Esophagus (tissue), 2 donors: ENCODE results near the gene GIMAP1. TPM values are rescaled to one million over a fixed set of nuclear protein-coding genes. Genes with fewer than 3 reads are reported as not detected.

Experiments used
- H3K27ac ChIP-seq, 2 donors: one replicate each; pipeline ENCODE4 v1.5.1; 2013; ENCODE audit warnings: low read depth in 2 of 2, mild to moderate bottlenecking in 2 of 2, inconsistent platforms in 1 of 2, low read length in 1 of 2, moderate library complexity in 1 of 2
- H3K27me3 ChIP-seq, 2 donors: one replicate each; pipeline ENCODE4 v1.6.1; 2013; ENCODE audit warnings: low read length in 2 of 2, control low read depth in 1 of 2, mild to moderate bottlenecking in 1 of 2; ENCODE audit not compliant: insufficient read depth in 2 of 2, control insufficient read depth in 1 of 2
- H3K36me3 ChIP-seq, 2 donors: one replicate each; pipeline ENCODE4 v1.6.1; 2013; ENCODE audit warnings: low read length in 1 of 2; ENCODE audit not compliant: control insufficient read depth in 2 of 2, insufficient read depth in 2 of 2
- H3K4me1 ChIP-seq, 2 donors: one replicate each; pipeline ENCODE4 v1.6.1; 2013; ENCODE audit warnings: low read length in 1 of 2; ENCODE audit not compliant: control insufficient read depth in 2 of 2, insufficient read depth in 2 of 2
- H3K4me3 ChIP-seq, 2 donors: one replicate each; pipeline ENCODE4 v1.5.1; 2013; ENCODE audit warnings: low read length in 2 of 2, mild to moderate bottlenecking in 2 of 2, low read depth in 1 of 2, moderate library complexity in 1 of 2
- H3K9me3 ChIP-seq, 2 donors: one replicate each; pipeline ENCODE4 v1.6.1; 2013; ENCODE audit warnings: mild to moderate bottlenecking in 2 of 2, low read depth in 1 of 2, low read length in 1 of 2, moderate library complexity in 1 of 2; ENCODE audit not compliant: control insufficient read depth in 2 of 2, insufficient read depth in 1 of 2
- WGBS, 2 donors: extraction: QIAGEN DNeasy Blood & Tissue Kit; methylation state at CpG; one replicate each; pipeline ENCODE4 v1.1.7; 2013; 5-methylcytosine and 5-hydroxymethylcytosine counted together
- polyA plus RNA-seq, 2 donors: library from polyadenylated mRNA; stranded (reverse); fragments of 200-250 nt; gene quantifications; one replicate each; pipeline ENCODE4 v1.2.3, GENCODE V29; 2013
- donor health status: healthy with polysubstance abuse.
- donor health status: Bipolar disorder and iron deficiency.

The GIMAP1 gene
- polyA plus RNA-seq, 2 donors: 1.2 to 1.5 TPM

DNA sequence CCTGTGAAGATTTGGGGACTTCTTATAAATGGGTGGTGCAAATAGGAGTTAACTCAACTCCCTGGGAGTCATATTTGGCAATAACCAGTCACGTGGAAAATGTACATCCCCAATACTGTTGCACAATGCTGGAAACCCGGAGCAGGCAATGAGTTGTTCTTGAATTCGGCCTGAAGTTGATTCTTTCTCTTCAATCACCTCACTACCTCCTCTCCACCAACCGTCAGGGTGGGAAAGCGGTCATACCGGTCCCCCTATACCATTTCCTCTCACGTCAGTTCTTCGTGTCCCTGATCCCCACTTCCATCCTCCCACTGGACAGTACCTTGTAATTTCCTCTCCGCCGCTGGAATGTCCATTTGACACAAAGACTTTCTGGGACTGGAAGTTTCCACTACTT lies 23.6 kb downstream of the GIMAP1 start:
- H3K9me3 ChIP-seq: no peaks in the 10 kb centered on the region
- no peaks in the 10 kb centered on the region for H3K27me3 ChIP-seq
- peak overlapping the region in 1 of 2 donors; percentile 14 for H3K4me3 ChIP-seq
- peaks cover 0 to 3% of the 10 kb centered on the region in 2 donors for H3K4me1 ChIP-seq
- WGBS, 2 donors: 65 to 74% methylated on average over 10 of the region's 10 CpGs
- peaks cover 0 to 5% of the 10 kb centered on the region in 2 donors for H3K36me3 ChIP-seq
- H3K27ac ChIP-seq: no peak overlapping the region

DNA sequence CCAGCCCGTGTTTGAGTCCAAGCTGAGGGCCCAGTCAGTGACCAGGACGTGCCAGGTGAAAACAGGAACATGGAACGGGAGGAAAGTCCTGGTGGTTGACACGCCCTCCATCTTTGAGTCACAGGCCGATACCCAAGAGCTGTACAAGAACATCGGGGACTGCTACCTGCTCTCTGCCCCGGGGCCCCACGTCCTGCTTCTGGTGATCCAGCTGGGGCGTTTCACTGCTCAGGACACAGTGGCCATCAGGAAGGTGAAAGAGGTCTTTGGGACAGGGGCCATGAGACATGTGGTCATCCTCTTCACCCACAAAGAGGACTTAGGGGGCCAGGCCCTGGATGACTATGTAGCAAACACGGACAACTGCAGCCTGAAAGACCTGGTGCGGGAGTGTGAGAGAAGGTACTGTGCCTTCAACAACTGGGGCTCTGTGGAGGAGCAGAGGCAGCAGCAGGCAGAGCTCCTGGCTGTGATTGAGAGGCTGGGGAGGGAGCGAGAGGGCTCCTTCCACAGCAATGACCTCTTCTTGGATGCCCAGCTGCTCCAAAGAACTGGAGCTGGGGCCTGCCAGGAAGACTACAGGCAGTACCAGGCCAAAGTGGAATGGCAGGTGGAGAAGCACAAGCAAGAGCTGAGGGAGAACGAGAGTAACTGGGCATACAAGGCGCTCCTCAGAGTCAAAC lies 26.0 kb downstream of the GIMAP1 start:
- Histone ChIP-seq H3K36me3 (peaks cover 0 to 5% of the 10 kb centered on the region in 2 donors), H3K27me3 (no peaks in the 10 kb centered on the region), H3K9me3 (no peaks in the 10 kb centered on the region), H3K4me1 (peaks cover 0 to 3% of the 10 kb centered on the region in 2 donors), H3K27ac (no peak overlapping the region), H3K4me3 (no peak overlapping the region)
- 81% methylated on average over 14 of the region's 14 CpGs for WGBS, 2 donors

DNA sequence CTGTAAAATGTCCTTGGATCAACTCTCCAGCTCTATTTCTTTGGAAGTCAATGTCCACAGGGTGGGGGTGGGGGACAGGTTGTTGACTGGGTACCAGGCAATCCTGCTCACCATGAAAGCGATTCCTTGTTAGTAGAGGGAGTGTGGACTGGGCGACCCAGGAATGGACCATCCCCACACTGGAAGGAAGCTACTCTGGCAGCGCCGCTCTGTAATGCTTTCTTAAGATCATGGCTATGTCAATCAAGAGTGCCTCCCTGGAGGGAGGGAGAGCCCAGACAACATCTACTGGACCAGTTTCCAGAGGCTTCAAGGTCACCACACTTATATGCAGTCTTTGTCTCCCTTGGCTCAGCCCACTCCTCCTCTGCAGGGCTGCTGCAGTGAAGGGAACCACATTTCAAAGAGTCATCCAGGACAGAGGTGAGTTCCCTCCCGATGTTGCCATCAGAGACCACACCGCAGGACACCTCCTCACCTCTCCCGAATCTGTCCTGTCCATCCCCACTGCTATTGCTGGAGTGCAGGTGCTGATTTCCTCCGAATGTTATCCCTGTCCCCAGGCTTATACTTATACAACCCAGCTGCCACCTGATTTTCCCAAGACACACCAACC lies 27.7 kb downstream of the GIMAP1 start:
- Histone ChIP-seq H3K27me3 (no peaks in the 10 kb centered on the region), H3K4me3 (no peak overlapping the region), H3K36me3 (peaks cover 0 to 5% of the 10 kb centered on the region in 2 donors), H3K4me1 (peaks cover 0 to 3% of the 10 kb centered on the region in 2 donors), H3K9me3 (no peaks in the 10 kb centered on the region), H3K27ac (no peak overlapping the region)
- 74 to 78% methylated on average over 8 of the region's 8 CpGs for WGBS, 2 donors

DNA sequence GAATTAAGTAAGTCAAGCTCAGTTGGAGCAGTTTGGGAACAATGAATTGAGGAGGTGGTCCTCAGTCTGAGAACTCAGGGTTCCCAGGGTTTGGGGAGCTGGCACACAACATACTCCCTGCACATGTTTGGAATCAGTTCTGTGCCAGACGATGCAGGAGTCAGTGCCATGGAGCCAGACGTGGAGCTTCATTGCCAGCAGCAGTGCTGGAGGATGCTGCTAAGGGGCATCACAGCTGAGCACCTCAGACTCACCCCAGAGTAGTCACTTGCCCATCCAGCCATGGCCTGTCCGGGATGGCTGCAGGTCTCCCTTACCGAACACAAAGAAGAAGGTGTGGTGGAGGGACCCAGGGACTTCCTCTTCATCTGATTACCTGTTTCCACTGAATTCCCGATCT lies 28.7 kb downstream of the GIMAP1 start:
- no peak overlapping the region for H3K27ac ChIP-seq
- H3K4me1 ChIP-seq: peaks cover 0 to 3% of the 10 kb centered on the region in 2 donors
- WGBS, 2 donors: 70 to 72% methylated on average over 5 of the region's 5 CpGs
- no peak overlapping the region for H3K4me3 ChIP-seq
- H3K36me3 ChIP-seq: peaks cover 0 to 5% of the 10 kb centered on the region in 2 donors
- no peaks in the 10 kb centered on the region for H3K27me3 ChIP-seq
- H3K9me3 ChIP-seq: no peaks in the 10 kb centered on the region

DNA sequence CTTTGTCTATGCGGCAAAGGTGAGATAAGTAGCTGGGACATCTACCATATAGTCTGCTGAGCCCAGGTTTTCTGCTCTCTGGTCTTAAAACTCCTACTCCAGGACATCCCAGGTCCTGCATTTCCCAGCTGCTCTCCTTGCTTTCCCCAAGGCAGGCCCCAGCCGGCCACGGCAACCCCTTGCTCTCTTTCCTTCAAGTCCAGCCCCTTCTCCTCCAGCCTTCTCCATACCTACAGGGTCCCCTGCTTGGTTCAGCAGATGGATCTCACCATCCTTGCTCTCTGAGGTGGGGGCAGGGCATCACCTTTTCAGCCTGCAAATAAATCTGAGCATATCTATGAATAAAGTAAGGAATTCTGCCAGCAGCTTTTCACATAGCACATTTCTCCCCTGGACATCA lies 29.5 kb downstream of the GIMAP1 start:
- H3K9me3 ChIP-seq: no peaks in the 10 kb centered on the region

DNA sequence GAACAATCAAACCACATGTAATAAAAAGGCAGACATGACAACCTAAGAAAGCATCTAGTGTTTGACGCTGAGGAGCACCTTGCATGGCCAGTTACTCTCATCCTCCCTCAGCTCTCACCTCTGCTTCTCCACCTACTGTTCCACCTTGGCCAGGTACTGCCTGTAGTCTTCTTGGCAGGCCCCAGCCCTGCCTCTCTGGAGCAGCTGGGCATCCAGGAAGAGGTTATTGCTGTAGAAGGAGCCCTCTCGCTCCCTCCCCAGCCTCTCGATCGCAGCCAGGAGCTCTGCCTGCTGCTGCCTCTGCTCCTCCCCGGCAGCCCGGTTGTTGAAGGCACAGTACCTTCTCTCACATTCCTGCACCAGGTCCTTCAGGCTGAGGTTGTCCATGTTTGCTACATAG lies 30.5 kb downstream of the GIMAP1 start:
- H3K27me3 ChIP-seq: peaks cover 0 to 3% of the 10 kb centered on the region in 2 donors
- no peaks in the 10 kb centered on the region for H3K9me3 ChIP-seq
- no peak overlapping the region for H3K27ac ChIP-seq
- peaks cover 0 to 3% of the 10 kb centered on the region in 2 donors for H3K4me1 ChIP-seq
- peaks cover 0 to 5% of the 10 kb centered on the region in 2 donors for H3K36me3 ChIP-seq
- no peak overlapping the region for H3K4me3 ChIP-seq
- 84% methylated on average over 6 of the region's 6 CpGs for WGBS, 2 donors

More for the DNA sequence above, 29.5 kb downstream of the GIMAP1 start:
- Histone ChIP-seq H3K4me3 (no peak overlapping the region), H3K36me3 (peaks cover 0 to 5% of the 10 kb centered on the region in 2 donors), H3K27me3 (no peaks in the 10 kb centered on the region), H3K4me1 (peaks cover 0 to 3% of the 10 kb centered on the region in 2 donors), H3K27ac (no peak overlapping the region)
- 52 to 79% methylated on average over 3 of the region's 3 CpGs for WGBS, 2 donors

DNA sequence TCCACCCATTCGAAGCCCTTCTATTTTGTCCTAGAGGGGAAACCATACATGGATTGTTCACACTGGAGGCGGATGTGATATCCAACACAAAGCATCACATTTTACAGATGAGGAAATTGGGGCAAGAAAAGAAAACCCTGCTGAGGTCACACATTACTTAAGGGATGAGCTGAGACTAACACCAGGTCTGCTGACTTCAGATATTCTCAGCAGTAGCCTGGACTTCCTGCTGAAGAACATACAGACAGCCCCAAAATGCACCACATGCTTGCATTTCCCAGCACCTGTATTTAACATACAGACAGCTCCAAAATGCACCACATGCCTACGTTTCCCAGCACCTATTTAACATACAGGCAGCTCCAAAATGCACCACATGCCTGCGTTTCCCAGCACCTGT lies 32.0 kb downstream of the GIMAP1 start:
- 67 to 69% methylated on average over 4 of the region's 4 CpGs for WGBS, 2 donors
- no peaks in the 10 kb centered on the region for H3K36me3 ChIP-seq
- no peaks in the 10 kb centered on the region for H3K9me3 ChIP-seq
- H3K27me3 ChIP-seq: peaks cover 0 to 3% of the 10 kb centered on the region in 2 donors
- H3K4me1 ChIP-seq: no peaks in the 10 kb centered on the region
- no peak overlapping the region for H3K27ac ChIP-seq
- H3K4me3 ChIP-seq: no peak overlapping the region

DNA sequence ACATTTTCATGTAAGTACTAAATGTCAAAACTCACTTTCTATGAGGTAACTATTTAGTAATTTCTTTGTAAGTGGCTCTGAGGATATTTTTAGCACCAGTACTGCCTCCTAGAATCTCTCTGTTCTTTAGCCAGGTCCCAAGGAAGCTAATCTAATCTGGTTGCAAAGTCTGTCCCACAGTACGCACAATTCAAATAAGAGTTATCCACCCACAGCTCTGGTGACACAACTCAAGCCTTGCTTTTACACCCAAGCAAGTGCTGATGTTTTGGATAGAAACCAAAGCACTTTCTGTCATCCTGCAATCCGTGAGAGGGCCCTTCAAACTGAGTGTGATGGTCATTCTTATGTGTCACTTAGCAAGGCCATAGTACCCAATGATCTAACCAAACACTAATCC lies 35.3 kb downstream of the GIMAP1 start:
- peaks cover 0 to 3% of the 10 kb centered on the region in 2 donors for H3K27me3 ChIP-seq
- no peaks in the 10 kb centered on the region for H3K36me3 ChIP-seq
- H3K4me1 ChIP-seq: no peaks in the 10 kb centered on the region
- H3K4me3 ChIP-seq: no peak overlapping the region
- 44 to 54% methylated on average over 2 of the region's 2 CpGs for WGBS, 2 donors
- H3K27ac ChIP-seq: no peak overlapping the region
- H3K9me3 ChIP-seq: no peaks in the 10 kb centered on the region

DNA sequence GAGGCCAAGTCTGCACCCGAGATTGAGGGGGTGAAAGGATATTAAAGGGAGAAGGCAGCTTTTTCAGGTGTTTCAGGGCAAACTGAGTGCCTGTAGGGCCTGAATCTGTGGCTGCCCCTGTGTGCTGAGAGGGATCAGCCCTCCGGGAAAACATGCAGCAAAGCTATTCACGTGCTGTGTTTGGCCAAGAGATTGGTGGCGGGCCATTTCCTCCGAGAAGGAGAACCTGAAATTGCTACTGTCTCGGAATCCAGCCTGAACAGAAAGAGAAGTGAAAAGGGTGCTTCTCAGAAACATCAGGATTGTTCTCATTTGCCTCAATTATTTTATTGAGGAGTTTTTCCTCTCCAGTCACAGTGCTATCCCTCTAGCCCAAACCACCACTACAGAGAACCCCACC lies 36.8 kb downstream of the GIMAP1 start:
- no peak overlapping the region for H3K27ac ChIP-seq
- 60 to 70% methylated on average over 6 of the region's 6 CpGs for WGBS, 2 donors

More for the DNA sequence above, 36.8 kb downstream of the GIMAP1 start:
- H3K9me3 ChIP-seq: no peaks in the 10 kb centered on the region
- H3K4me3 ChIP-seq: no peak overlapping the region
- H3K4me1 ChIP-seq: no peaks in the 10 kb centered on the region
- peaks cover 0 to 3% of the 10 kb centered on the region in 2 donors for H3K27me3 ChIP-seq
- H3K36me3 ChIP-seq: no peaks in the 10 kb centered on the region
